PC-3 (cell line): ENCODE data around the gene DHX32. TPM values are rescaled to one million over a fixed set of nuclear protein-coding genes. Genes with fewer than 3 reads are reported as not detected.
"Not testable (repeated sequence)": the region's sequence is repeated elsewhere in the genome, so short reads cannot be mapped to it uniquely, and the experiment has no call there.

Experiments
- ATAC-seq: fragments of 200-7000 bp; cut with Tn5 transposase; 2 replicates; pipeline ENCODE4 v1.9.1; 2020; ENCODE audit warnings: mild to moderate bottlenecking, moderate library complexity
- BruUV-seq: library from RNA; stranded (reverse); fragments of 400-500 nt; replicated peaks from 2 replicates; lab custom pipeline; 2021; lab: Mats Ljungman, UMichigan
- CTCF ChIA-PET: fragments of 300-600 bp; sonication (Branson Sonifier 250); formaldehyde crosslinking; loops from one replicate; lab custom pipeline; 2022; ENCODE audit warnings: antibody characterized with exemption; lab: Charles Lee
- POLR2A ChIA-PET: fragments of 300-600 bp; sonication (Branson Sonifier 250); formaldehyde crosslinking; loops from one replicate; lab custom pipeline; 2022; ENCODE audit warnings: antibody characterized with exemption; ENCODE audit not compliant: unreplicated experiment; lab: Charles Lee
- DNase-seq: peaks from one replicate; pipeline ENCODE4 v3.0.0-alpha.2; 2015
- H2AFZ ChIP-seq: fragments of 300-600 bp; sonication (generic); 2 replicates; pipeline ENCODE4 v1.6.0; 2016; ENCODE audit warnings: antibody characterized with exemption, low read length
- H3F3A ChIP-seq: fragments of 300-600 bp; sonication (generic); one replicate; pipeline ENCODE4 v1.6.0; 2017; ENCODE audit warnings: antibody characterized with exemption, low read length, control low read depth, mild to moderate bottlenecking; ENCODE audit not compliant: unreplicated experiment
- H3K27ac ChIP-seq: fragments of 300-600 bp; sonication (generic); 2 replicates; pipeline ENCODE4 v1.5.1; 2016; ENCODE audit warnings: mild to moderate bottlenecking, low read length
- H3K27me3 ChIP-seq: fragments of 300-600 bp; sonication (generic); 2 replicates; pipeline ENCODE4 v1.6.1; 2016; ENCODE audit warnings: low read length, mixed read lengths
- H3K36me3 ChIP-seq: fragments of 300-600 bp; sonication (generic); 2 replicates; pipeline ENCODE4 v1.6.1; 2016; ENCODE audit warnings: low read depth, mixed run types, low read length, mixed read lengths
- H3K4me1 ChIP-seq: fragments of 300-600 bp; sonication (generic); 2 replicates; pipeline ENCODE4 v1.5.1; 2016; ENCODE audit warnings: low read length; ENCODE audit not compliant: insufficient read depth
- H3K4me2 ChIP-seq: fragments of 300-600 bp; sonication (generic); 2 replicates; pipeline ENCODE4 v1.6.0; 2016; ENCODE audit warnings: low read length
- H3K4me3 ChIP-seq: fragments of 300-600 bp; sonication (generic); 2 replicates; pipeline ENCODE4 v1.5.1; 2016; ENCODE audit warnings: mild to moderate bottlenecking, low read length, mixed read lengths
- H3K79me2 ChIP-seq: fragments of 300-600 bp; sonication (generic); 2 replicates; pipeline ENCODE4 v1.6.1; 2017; ENCODE audit warnings: low read length, mixed read lengths
- H3K9ac ChIP-seq: fragments of 300-600 bp; sonication (generic); 2 replicates; pipeline ENCODE4 v1.6.0; 2016; ENCODE audit warnings: mild to moderate bottlenecking, low read length
- H3K9me2 ChIP-seq: fragments of 300-600 bp; sonication (generic); replicated peaks from 2 replicates; pipeline ENCODE4 v1.6.1; 2016; ENCODE audit warnings: mixed run types, low read length, mixed read lengths
- H3K9me3 ChIP-seq: fragments of 300-600 bp; sonication (generic); 2 replicates; pipeline ENCODE4 v1.6.1; 2016; ENCODE audit warnings: low read length, mixed read lengths
- H4K20me1 ChIP-seq: fragments of 300-600 bp; sonication (generic); 2 replicates; pipeline ENCODE4 v1.6.1; 2016; ENCODE audit warnings: low read length, mixed read lengths
- EZH2 ChIP-seq: fragments of 300-600 bp; sonication (generic); IDR thresholded peaks from one replicate; pipeline ENCODE4 v1.6.1; 2017; ENCODE audit warnings: antibody characterized with exemption, mild to moderate bottlenecking, low read length; ENCODE audit not compliant: unreplicated experiment
- EZH2phosphoT487 ChIP-seq: fragments of 300-600 bp; sonication (generic); IDR thresholded peaks from 2 replicates; pipeline ENCODE4 v1.6.1; 2018; ENCODE audit warnings: mild to moderate bottlenecking, antibody characterized with exemption, low read length, borderline replicate concordance
- intact Hi-C: fragments of 100-400 bp; cut with micrococcal nuclease; formaldehyde crosslinking; loops from 2 replicates; pipeline ENCODE4 v1.9.0; 2023
- total RNA-seq: library from RNA; depleted of rRNA; stranded (reverse); fragments of >200 nt; gene quantifications from 2 replicates; pipeline ENCODE4 v1.2.3, GENCODE V29; 2014
- TF ChIP-seq, protein P1 (sequence below): fragments of 300-600 bp; sonication (generic); conservative IDR thresholded peaks from 2 replicates; pipeline ENCODE4 v1.5.1; 2017; ENCODE audit warnings: antibody characterized with exemption, low read depth, mild to moderate bottlenecking, low read length

Gene DHX32
- total RNA-seq, 1 experiment from 2014 or later = 38.7 TPM

GRCh38 chr10:125911145-125911544 lies 30.1 kb upstream of the DHX32 start:
- CTCF ChIA-PET = no interaction called here
- intact Hi-C loops = no loop called here
- Histone ChIP-seq H3K4me2 (no peak overlapping the region), H3K9me2 (no peaks in the 10 kb centered on the region), H3F3A (no peaks in the 10 kb centered on the region), H3K27me3 (no peaks in the 10 kb centered on the region), H3K9me3 (no peaks in the 10 kb centered on the region), H3K79me2 (no peaks in the 10 kb centered on the region), H3K27ac (no peak overlapping the region), H4K20me1 (no peaks in the 10 kb centered on the region), H3K9ac (no peak overlapping the region), H2AFZ (no peak overlapping the region), H3K36me3 (no peaks in the 10 kb centered on the region), H3K4me1 (0 out of 2 replicates have a peak, but pooled peaks cover 6% of the 10 kb centered on the region), H3K4me3 (no peak overlapping the region)
- POLR2A ChIA-PET = interaction anchor here (0.6 kb wide), 1 partner anchor 613 kb away, joined by 4 read pairs; no protein-coding TSS in a partner anchor
- no peak for DNase-seq
- TF ChIP-seq, protein P1, sequence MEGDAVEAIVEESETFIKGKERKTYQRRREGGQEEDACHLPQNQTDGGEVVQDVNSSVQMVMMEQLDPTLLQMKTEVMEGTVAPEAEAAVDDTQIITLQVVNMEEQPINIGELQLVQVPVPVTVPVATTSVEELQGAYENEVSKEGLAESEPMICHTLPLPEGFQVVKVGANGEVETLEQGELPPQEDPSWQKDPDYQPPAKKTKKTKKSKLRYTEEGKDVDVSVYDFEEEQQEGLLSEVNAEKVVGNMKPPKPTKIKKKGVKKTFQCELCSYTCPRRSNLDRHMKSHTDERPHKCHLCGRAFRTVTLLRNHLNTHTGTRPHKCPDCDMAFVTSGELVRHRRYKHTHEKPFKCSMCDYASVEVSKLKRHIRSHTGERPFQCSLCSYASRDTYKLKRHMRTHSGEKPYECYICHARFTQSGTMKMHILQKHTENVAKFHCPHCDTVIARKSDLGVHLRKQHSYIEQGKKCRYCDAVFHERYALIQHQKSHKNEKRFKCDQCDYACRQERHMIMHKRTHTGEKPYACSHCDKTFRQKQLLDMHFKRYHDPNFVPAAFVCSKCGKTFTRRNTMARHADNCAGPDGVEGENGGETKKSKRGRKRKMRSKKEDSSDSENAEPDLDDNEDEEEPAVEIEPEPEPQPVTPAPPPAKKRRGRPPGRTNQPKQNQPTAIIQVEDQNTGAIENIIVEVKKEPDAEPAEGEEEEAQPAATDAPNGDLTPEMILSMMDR = no peak
- TF ChIP-seq EZH2phosphoT487 = no peak
- no peak for TF ChIP-seq EZH2
- no peak for ATAC-seq
- no TSS peak for BruUV-seq

GRCh38 chr10:125909491-125909890 lies 28.4 kb upstream of the DHX32 start:
- CTCF ChIA-PET, H3K36me3 ChIP-seq, DNase-seq, H2AFZ ChIP-seq, H3K27me3 ChIP-seq, H3K27ac ChIP-seq, H3K4me2 ChIP-seq, H3K4me3 ChIP-seq, H4K20me1 ChIP-seq, H3K79me2 ChIP-seq, H3F3A ChIP-seq, ATAC-seq, H3K4me1 ChIP-seq, H3K9me2 ChIP-seq, H3K9ac ChIP-seq, BruUV-seq, H3K9me3 ChIP-seq: not testable (repeated sequence)
- POLR2A ChIA-PET = interaction anchor here (0.7 kb wide), 1 partner anchor 22 kb away, joined by 21 read pairs; no protein-coding TSS in a partner anchor
- intact Hi-C loops = loop anchor here (5.0 kb wide), 1 partner anchor 42 kb away; no protein-coding TSS in a partner anchor

DNA sequence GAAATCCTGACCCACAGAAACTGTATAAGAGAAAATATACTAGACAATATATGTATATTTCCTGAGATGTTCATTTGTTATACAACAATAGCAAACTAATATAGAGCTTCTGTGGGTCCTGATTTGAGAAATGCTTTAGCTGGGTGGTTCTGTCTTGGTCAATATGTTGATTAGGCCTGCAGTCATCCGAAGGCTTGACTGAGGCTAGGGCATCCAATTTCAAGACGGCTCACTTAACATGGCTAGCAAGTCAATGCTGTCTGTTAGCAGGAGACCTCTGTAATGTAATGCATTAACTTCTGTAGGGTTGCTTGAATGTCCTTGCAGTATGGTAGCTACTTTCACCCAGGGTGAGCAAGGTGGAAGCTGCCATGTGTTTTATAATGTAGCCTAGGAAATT lies 27.7 kb upstream of the DHX32 start:
- H4K20me1 ChIP-seq, H2AFZ ChIP-seq, H3K4me3 ChIP-seq, H3K27me3 ChIP-seq, H3F3A ChIP-seq, H3K4me1 ChIP-seq, ATAC-seq, CTCF ChIA-PET, H3K36me3 ChIP-seq, H3K27ac ChIP-seq, DNase-seq, H3K9ac ChIP-seq, H3K9me3 ChIP-seq, BruUV-seq, H3K4me2 ChIP-seq, H3K9me2 ChIP-seq, H3K79me2 ChIP-seq: not testable (repeated sequence)
- intact Hi-C loops = loop anchor here (5.0 kb wide), 1 partner anchor 42 kb away; no protein-coding TSS in a partner anchor
- POLR2A ChIA-PET = interaction anchor here (0.7 kb wide), 1 partner anchor 21 kb away, joined by 21 read pairs; no protein-coding TSS in a partner anchor

DNA sequence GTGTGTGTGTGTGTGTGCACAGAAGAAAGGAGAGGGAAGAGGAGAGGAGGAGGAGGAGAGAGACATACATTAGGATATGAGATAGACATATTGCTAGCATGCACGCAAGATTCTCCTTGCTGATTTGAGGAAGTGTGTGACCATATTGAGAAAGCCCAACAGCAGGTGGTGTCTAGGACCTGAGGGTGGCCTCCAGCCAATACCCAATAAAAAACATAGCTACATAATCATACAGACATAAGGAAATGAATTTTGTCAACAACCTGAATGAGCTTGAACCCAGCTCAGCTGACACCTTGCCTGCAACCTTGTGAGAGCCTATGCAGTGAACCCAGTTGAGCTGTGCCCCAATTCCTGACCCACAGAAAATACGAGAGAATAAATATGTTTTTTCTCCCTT lies 26.5 kb upstream of the DHX32 start:
- H3K4me1 ChIP-seq, CTCF ChIA-PET, H3K9me3 ChIP-seq, H3F3A ChIP-seq, BruUV-seq, H3K9me2 ChIP-seq, ATAC-seq, POLR2A ChIA-PET, H4K20me1 ChIP-seq, H3K36me3 ChIP-seq, H3K79me2 ChIP-seq, H2AFZ ChIP-seq, DNase-seq, H3K27me3 ChIP-seq, H3K9ac ChIP-seq, H3K27ac ChIP-seq, H3K4me3 ChIP-seq, H3K4me2 ChIP-seq: not testable (repeated sequence)
- intact Hi-C loops = loop anchor here (5.0 kb wide), 1 partner anchor 40 kb away; no protein-coding TSS in a partner anchor

GRCh38 chr10:125905069-125905994 lies 24.2 kb upstream of the DHX32 start:
- H3K4me1 ChIP-seq, CTCF ChIA-PET, H3F3A ChIP-seq, H3K4me2 ChIP-seq, H3K9ac ChIP-seq, DNase-seq, H4K20me1 ChIP-seq, POLR2A ChIA-PET, H2AFZ ChIP-seq, H3K4me3 ChIP-seq, H3K9me2 ChIP-seq, H3K27me3 ChIP-seq, ATAC-seq, H3K79me2 ChIP-seq, H3K36me3 ChIP-seq, H3K9me3 ChIP-seq, BruUV-seq, H3K27ac ChIP-seq: not testable (repeated sequence)
- intact Hi-C loops = loop anchor here (5.0 kb wide), 1 partner anchor 38 kb away; no protein-coding TSS in a partner anchor
